Right hindlimb (tissue), 1 donor: ENCODE measurements around the gene LIF.
"Not testable (repeated sequence)": the region's sequence is repeated elsewhere in the genome, so short reads cannot be mapped to it uniquely, and the experiment has no call there.

ENCODE experiments used
- DNase-seq: peaks from one replicate; pipeline ENCODE4 v3.0.0-alpha.2; 2018

LIF gene

DNA sequence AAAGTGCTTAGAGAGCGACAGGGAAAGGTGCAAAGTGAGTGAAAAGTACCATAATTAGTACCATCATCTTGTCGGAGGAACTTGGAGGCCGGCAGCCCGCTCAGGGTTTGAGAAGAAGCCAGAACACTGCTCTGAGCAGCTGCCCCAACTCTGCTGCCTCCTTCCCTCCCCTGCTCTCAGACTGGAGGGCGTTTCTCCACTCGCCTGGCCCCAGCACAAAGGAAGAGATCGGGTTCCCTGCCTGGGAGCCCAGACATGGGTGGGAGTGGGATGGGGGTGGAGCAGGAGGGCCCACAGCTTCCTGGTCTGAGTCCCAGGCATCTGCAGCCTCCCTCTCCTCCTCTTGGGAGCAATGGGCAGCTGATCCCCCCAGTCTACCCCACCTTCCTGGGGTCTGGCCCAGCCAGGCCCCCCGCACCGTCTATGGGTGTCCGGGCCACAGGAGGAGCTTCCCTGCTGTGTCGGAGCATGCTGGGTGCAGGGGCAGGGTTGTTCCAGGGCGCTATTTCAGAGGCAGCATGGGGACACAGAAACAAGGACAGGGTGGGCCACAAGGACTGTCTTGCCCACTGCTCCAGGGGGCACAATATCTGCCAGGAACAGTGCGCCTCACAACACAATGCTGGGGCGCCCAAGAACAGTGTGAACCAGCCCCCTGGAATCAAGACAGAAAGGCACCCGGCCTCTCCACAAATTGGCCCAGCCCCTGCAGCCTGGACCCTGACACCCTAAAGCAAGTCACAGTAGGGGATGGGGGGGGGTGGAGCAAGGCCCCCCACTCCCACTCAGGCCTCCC, 4.8 kb downstream of the LIF start:
- peak; percentile 74 for DNase-seq

DNA sequence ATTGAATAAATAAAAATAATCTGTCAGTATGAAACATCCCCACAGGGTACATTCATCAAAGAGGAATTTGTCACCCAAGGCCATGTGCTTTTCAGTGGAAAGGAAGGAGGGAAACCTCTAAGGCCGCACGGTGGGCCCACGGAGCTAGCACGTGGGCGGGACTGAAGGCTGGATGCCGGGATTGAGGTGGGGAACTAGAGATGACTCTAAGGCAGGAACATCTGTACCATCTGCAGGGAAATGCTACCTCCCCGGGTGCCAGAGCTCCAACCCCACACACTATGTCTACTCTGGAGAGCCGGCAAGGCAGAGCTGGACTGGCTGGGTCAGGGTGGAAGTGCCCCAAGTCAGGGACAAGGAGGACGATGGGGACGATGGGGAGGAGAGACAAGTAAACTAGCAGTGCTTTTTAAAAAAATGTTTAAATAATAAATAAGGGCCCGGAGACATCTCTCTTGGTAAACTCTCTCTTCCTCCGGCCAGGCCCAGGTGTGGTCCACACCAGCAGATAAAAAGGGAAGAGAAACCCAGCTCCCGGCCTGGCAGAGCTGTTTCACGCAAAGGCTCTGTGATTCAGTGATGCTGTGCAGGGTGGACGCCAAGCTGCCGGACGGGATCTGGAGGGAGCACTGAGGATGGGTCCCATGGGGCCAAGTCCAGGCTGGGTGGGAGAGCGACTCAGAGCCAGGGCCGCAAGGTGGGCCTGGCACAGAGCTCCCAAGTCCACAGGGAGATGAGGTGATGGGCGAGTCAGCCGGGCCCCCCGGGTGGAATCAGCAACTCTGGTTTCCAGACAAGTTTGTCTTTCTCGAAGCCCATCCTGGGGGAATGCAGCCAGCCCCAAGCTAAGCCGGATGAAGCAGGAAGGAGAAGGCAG, 5.8 kb downstream of the LIF start:
- DNase-seq = no peak

DNA sequence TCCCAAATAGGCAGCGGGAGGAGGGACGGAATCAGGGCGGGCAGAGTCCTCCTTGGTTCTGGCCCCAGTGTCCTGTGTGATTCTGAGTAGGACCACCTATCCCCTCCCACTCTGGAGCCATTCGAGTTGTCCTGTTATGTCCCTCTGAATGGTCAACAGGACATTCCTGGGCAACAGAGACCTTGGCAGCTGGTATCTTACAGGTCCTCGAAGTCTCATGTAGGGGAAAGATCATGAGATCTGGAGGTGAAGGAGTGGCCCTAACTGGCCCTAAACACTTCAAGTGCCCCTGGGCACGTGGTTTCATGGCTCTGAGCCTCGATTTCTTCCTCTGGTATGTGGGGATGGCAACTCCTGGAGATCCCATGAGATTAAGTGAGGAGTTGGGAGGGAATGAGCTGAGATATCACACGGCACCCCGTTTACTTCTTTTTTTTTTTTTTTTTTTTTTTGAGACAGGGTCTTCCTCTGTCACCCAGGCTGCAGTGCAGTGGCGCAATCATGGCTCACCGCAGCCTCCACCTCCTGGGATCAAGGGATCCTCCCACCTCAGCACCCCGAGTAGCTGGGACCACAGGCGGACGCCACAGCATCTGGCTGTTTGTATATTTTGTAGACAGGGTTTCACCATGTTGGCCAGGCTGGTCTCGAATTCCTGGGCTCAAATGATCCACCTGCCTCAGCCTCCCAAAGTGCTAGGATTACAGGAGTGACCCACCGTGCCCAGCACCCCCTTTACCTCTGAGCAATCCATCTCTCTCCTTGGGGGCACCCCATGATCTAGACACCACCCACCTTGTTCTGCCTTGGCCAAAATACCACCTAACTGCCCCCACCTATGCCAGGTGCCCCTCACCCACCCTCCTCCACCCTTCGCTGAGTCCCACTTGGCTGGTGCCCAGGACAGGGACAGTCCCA, 6.8 kb downstream of the LIF start:
- no peak for DNase-seq

DNA sequence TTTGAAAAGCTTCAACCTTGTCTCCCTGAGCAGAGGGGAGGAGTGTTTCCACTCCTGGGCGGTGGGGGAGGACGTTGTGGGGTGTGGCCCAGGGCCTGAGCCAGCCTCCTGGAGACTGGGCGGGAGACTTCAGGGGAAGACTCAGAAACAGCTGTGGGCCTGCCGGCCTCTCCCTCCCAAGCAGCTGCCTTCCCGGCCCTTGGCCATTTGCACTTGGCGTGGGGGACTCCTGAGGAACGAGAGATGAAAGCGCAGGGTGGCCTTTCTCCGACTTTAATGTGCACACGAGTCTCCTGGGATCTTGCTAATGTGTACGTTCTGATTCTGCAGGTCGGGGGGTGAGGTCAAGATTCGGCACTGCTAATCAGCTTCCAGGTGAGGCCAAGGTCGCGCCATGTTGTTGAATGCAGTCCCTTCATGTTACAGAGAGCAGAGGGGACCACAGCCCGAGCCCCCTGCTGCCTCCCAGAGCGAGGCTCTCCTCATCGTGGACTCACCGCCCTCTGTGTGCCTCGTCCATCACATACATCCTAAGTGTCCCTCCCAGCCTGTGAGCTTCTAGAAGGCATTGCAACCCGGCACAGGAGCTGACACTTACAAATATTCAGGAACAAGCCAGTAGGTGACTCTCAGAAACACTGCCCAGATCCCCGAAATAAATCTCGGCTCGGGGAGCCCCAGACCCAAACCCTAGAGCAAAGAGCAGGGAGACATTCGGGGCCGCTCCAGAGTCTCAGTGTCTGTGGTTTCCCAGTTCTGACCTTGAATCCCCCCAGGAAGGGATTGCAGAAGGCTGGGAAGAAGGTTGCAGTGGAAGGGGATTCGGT, 7.7 kb downstream of the LIF start:
- DNase-seq = peak; percentile 85

DNA sequence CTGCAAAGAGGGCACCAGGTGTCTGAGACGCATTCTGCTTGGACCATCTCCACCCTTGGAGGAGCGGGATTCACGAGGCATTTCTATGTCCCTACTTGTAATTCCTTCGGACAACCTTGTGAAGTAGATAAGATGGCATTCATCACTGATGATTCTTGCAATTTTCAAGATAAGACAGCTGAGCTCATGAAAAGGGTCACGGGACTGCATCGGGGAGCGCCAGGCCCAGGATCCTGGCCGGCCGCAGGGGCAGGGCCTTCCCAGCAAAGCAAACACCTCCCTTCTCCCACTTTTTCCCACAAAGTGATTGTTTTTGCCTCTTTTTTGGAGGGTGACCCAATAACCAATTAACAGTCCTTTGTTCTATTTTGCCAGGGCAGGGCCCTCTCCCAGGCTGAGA, 8.4 kb downstream of the LIF start:
- no peak for DNase-seq

DNA sequence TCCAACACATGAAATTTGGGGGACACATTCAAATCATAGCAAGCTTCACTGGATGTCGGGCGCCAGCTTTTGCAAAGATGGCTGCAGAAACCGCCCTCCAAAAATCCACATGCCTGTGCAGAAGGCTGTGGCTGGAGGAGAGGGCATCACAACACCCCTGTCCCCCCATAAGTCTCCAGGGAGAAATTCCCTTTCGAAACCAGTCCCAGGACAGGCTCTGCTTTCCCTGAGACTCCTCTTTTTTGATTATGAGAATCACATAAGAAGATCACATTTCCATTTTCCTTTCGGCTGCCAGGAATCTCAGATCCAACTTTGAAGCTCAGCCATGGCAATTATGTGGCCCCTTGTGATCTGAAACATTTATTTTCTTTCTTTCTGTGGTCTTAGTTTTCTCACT, 9.7 kb downstream of the LIF start:
- no peak for DNase-seq

DNA sequence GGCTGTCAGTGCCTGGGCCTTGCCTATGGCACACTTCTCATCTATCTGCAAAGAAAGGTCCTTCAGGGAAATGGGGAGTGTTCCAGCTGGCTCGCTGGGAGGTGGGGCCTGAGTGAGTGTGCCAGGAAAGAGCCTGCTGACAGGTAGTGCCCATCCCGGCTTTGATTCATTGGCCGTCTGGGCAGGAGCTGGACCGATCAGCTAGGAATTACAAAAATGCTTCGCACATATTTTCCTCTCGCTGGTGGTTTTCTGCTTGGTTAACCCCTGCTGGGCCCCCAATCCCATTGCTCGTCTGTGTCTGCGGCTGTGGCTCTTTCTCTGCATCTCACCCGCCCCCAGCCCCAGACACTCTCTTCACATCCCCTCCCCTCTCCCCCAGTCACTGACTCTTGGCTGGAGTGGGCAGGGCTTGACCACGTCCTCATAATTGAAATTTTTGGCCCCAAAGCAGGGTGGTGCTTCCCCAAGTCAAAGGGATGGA, 10.8 kb downstream of the LIF start:
- DNase-seq = peak; percentile 72

DNA sequence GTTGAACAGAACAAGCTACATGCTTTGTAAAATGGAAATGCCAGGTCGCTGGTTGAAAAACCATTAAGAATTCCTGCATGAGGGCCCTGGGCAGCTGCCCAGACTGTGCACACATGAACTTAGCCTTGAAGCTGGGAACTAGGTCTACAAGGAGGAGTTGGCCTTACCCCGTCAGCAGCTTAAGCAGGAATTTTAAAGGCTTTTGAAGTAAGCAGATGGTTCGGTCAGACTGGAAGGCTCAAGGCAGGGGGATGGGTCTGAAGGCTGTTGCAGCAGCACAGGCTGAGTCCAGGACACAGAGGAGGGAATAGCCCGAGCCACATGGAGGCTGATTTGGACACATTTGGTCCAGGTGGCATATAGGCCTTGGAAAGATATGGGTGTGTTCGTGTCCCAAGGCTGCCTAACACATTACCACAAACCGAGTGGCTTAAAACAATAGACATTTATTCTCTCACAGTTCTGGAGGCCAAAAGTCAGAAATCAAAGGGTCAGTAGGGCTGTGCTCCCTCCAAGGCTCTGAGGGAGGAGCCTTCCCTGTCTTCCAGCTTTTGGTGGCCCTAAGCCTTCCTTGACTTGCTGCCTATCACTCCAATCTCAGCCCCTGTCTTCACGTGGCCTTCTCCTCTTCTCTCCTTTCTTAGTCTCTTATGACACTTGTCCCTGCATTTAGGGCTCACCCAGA, 11.6 kb downstream of the LIF start:
- peak; percentile 78 for DNase-seq

DNA sequence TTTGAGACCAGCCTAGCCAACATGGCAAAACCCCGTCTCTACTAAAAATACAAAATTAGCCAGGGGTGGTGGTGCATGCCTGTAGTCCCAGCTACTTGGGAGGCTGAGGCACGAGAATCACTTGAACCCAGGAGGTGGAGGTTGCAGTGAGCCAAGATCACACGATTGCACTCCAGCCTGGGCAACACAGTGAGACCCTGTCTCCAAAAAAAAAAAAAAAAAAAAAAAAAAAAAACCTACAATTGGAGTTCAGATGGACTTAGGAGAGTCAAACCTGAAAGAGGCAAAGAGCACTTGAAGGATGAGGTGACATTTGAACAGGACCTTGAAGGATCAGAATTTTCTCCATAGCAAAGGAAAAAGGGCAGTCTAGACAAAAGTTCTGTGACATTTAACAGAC, 12.2 kb downstream of the LIF start:
- DNase-seq = not testable (repeated sequence)

DNA sequence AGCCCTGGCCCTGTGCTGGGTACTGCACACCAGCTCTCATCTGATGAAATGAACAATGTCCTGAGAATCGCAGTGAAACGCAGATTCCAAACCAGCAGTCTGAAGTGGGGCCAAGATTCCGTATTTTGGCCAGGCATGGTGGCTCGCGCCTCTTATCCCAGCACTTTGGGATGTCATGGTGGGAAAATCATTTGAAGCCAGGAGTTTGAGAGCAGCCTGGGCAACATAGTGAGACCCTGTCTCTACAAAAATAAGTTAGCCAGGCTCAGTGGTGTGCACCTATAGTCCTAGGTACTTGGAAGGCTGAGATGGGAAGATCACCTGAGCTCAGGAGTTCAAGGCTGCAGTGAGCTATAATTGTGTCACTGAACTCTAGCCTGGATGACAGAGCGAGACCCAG, 13.0 kb downstream of the LIF start:
- DNase-seq = no peak

DNA sequence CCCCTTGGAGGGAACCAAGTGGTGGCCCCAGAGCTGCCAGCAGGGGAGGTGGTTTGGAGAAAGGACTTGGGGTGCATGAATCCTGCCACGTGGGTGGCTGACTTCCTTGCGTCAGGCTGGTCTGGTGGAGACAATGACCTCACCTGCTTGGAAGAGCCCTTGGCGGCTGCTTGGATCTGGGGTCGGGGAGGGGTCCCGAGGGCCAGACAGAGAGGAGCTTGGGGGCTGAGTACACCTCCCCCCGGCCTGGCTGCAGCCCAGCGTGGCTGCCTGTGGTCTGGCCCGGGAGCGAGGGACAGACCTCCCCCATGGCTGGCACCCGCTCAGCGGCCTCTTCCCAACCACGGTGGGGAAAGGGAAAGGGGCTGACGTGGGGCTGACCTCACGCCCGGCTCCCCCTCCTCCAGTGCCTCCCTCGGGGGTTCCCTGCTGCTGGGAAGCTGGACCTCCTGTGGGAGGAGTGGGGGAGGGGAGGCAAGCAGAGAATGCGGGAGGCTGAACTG, 13.8 kb downstream of the LIF start:
- DNase-seq = peak; percentile 66

DNA sequence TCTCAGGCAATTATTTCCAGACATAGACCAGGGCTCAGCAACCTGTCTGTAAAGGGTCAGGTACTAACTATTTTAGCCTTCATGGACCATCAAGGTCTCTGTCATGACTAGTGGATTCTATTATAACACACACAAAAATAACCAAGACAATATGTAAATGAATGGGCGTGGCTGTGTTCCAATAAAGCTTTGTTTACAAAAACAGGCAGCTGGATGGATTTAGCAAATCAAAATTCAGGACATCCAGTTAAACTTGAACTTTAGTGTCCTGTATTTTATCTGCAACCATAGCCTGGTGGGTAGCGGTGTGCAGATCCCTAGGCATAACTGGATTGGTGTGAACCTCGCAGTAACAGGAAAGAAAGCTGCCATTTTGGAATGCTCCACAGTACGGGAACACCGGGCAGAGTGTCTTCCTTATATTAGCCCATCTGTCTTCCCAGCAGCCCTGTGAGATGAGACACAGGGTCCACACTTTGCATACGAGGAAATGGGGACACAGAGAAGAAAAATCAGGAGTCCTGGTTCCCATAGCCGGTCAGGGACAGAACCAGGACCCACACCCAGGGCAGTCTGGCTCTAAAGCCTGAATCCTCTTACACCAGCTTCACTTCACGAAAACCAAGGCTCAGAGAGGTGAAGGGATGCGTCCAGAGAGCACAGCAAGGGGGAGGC, 15.6 kb downstream of the LIF start:
- no peak for DNase-seq

DNA sequence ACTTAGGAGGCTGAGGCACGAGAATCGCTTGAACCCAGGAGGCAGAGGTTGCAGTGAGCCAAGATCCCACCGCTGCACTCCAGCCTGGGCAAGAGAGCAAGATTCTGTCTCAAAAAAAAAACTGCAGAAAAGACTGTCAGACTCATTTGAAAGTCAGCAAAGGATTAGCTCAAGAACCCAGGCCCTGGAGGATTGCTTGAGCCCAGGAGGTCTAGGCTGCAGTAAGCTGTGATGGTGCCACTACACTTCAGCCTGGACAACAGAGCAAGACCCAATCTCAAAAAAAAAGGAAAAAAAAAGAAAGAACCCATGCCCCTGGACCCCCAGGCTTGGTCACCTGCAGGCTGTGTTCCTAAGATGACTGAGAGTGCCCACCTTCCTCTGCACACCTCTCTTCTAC, 16.2 kb downstream of the LIF start:
- no peak for DNase-seq

DNA sequence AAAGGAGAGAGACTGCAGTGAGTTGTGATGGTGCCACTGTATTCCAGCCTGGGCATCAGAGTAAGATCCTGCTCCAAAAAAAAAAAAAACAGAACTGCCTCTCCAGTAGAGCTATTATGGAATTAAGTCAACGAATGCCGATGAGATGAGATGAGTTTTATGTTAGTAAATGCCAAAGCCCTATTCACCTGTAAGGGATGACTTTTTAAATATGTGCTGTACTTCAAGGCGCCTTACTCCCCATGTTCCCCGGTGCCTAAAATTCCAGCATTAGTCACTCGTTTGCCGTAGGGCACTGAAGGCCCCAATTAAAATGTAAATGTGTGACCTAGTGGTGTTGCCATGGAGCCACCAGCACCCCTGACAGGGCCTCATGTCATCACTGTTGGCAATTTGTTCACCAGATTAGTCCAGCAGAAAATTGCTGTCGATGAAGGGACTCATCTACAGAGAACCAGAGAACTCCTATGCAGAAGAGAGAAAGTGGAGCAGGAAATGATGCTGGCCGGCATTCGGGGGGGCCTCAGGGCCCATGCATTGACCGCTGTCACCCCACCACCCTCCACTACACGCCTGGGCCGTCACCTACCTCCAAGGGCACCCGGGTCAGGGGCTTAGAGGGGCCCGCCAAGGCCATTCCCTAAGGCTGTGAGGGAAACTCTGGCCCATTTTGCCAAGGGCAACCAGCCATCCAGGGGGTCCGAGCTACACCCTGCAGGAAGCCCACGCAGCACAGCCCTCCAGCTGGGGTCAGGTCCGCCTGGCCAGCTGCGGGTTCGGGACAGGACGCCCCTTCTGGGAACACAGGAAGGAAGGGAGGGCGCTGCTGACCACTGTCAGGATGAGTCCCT, 17.8 kb downstream of the LIF start:
- no peak for DNase-seq

DNA sequence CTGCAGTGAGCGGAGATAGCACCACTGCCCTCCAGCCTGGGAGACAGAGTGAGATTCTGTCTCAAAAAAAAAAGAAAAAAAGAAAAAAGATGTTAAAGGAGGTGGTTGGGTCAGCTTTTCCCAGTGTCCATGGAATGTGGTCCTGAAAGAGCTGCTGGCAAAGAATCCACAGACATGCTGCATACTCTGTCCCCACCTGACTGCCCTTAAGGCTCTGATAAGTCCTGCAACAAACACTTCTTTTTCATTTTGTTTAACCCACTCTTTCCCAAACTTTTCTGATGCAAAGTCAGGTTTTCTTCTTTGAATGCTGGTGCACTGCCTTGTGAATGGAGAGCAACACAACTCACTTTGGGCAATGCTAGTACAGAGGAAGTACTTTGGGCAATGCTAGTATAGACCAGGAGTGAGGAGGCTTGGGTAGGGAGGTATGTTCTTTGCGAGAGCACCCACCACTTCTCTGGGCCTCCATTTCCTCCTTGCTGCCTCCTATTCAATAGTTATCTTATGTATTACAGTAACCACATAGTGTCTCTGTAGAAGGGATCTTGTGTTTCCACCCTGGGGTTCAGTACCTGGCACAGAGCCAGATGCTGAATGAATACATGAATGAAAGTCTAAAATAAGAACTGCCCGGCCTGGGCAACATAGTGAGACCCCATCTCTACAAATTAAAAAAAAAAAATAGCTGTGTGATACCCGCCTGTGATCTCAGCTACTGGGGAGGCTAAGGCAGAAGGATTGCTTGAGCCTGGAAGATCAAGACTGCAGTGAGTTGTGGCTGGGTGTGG, 18.9 kb downstream of the LIF start:
- no peak for DNase-seq

DNA sequence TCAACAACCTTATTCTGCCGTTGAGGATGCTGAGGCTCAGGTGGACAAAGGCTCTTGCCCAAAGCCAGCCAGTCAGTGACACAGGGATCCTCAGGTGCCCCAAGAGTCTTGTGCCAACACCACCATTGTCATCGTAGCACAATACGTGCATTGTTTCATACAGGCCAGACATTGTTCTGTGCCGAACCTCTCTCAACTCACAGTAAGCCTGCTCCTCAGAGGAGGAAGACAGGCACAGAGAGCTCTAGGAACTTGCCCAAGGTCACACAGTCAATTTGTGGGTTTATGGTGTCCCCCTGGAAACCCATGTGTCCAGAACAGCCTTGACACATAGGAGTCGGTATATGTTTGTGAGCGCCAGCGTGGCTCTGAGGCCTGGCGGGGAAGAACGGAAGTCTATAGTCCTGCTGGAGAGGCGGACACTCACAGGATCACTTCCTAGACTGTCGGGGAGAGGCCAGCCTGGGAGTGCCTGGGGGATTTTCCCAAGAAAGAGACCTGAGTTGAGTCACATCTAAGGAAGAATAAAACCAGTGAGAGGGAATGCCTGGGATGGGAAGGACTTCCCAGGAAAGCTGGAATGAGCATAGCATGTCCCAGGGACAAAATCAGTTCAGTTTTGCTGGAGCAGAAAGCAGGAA, 20.2 kb downstream of the LIF start:
- DNase-seq = no peak

DNA sequence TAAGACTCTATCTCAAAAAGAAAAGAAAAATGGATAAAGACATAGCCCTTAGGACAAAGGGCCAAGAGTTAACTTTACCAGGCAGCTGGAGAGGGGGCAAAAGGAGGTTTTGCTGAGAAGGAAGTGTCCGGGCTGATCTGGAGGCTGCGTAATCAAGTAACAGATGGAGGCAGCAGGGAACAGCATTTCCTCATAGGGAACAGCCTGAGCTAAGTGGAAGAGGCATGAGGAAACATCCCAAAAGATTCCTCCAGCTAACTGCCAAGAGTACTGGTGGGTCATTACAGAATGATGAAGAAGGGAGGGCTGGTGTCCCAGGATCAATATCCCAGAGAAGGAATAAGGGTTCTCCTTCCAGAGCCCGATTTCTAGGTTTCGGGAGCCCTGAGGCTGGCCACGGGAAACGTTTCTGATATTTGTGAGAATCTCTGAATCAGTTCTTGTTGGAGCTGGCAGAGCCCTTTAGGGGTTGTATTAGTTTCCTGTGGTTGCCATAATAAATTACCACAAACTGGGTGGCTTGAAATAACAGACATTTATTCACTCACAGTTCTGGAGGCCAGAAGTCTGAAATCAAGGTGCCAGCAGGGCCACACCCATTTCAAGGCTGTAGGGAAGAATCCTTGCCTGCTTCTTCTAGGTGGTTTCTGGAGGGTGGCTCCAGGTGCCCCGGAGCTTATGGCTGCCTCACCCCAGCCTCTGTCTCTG, 21.2 kb downstream of the LIF start:
- DNase-seq = no peak
